Stimulated activated naive CD8-positive, alpha-beta T cell treated with anti-CD3 and anti-CD28 coated beads, Interleukin-15, Interleukin-2, amounts not matched to agents 100 U/mL and 50 U/mL, for 24 hours (primary cell): ENCODE measurements around the gene SLIT3.

Source experiments
- ATAC-seq: fragments of 150-1000 bp; cut with Tn5 transposase; one replicate; pipeline ENCODE4 v1.10.0; 2021
- DNase-seq: peaks from one replicate; pipeline ENCODE4 v3.0.0; 2021

The SLIT3 gene

GRCh38 chr5:169174923-169175322, 126.0 kb downstream of the SLIT3 start:
- DNase-seq: no peak
- ATAC-seq: no peak

- DNase-seq: no peak
- ATAC-seq: no peak
Observed at GRCh38 chr5:169173372-169173771, 127.6 kb downstream of the SLIT3 start.

GRCh38 chr5:169171515-169171914, 129.4 kb downstream of the SLIT3 start:
- DNase-seq (no peak), ATAC-seq (no peak)

GRCh38 chr5:169169783-169170182, 131.2 kb downstream of the SLIT3 start:
- ATAC-seq (no peak), DNase-seq (no peak)

- no peak for ATAC-seq
- no peak for DNase-seq
Observed at GRCh38 chr5:169168280-169168679, 132.7 kb downstream of the SLIT3 start.

- ATAC-seq: no peak
Observed at GRCh38 chr5:169166078-169166477, 134.9 kb downstream of the SLIT3 start.

GRCh38 chr5:169165052-169165451, 135.9 kb downstream of the SLIT3 start:
- ATAC-seq (no peak), DNase-seq (no peak)

More at GRCh38 chr5:169166078-169166477, 134.9 kb downstream of the SLIT3 start:
- DNase-seq: no peak

GRCh38 chr5:169164481-169164925, 136.4 kb downstream of the SLIT3 start:
- DNase-seq (no peak), ATAC-seq (no peak)

GRCh38 chr5:169162407-169162806, 138.5 kb downstream of the SLIT3 start:
- ATAC-seq (no peak), DNase-seq (no peak)

- no peak for DNase-seq
- no peak for ATAC-seq
Observed at GRCh38 chr5:169161022-169161680, 139.8 kb downstream of the SLIT3 start.

GRCh38 chr5:169160405-169160901, 140.5 kb downstream of the SLIT3 start:
- no peak for ATAC-seq
- DNase-seq: no peak

GRCh38 chr5:169158764-169159163, 142.2 kb downstream of the SLIT3 start:
- DNase-seq: no peak

GRCh38 chr5:169157064-169157463, 143.9 kb downstream of the SLIT3 start:
- no peak for DNase-seq
- ATAC-seq: no peak

More at GRCh38 chr5:169158764-169159163, 142.2 kb downstream of the SLIT3 start:
- no peak for ATAC-seq

- no peak for ATAC-seq
- no peak for DNase-seq
Observed at GRCh38 chr5:169154679-169155078, 146.3 kb downstream of the SLIT3 start.

GRCh38 chr5:169153405-169153804, 147.5 kb downstream of the SLIT3 start:
- no peak for ATAC-seq
- DNase-seq: no peak

- no peak for DNase-seq
- ATAC-seq: no peak
Observed at GRCh38 chr5:169152946-169153345, 148.0 kb downstream of the SLIT3 start.

GRCh38 chr5:169152453-169152852, 148.5 kb downstream of the SLIT3 start:
- ATAC-seq (no peak), DNase-seq (no peak)

- DNase-seq (no peak), ATAC-seq (no peak)
Observed at GRCh38 chr5:169151051-169151805, 149.7 kb downstream of the SLIT3 start.

GRCh38 chr5:169150108-169150507, 150.8 kb downstream of the SLIT3 start:
- ATAC-seq: no peak
- DNase-seq: no peak

- DNase-seq (no peak), ATAC-seq (no peak)
Observed at GRCh38 chr5:169149317-169149716, 151.6 kb downstream of the SLIT3 start.

- ATAC-seq (no peak), DNase-seq (no peak)
Observed at GRCh38 chr5:169148138-169148740, 152.7 kb downstream of the SLIT3 start.

- ATAC-seq (no peak), DNase-seq (no peak)
Observed at GRCh38 chr5:169147534-169147933, 153.4 kb downstream of the SLIT3 start.

- DNase-seq: no peak
- no peak for ATAC-seq
Observed at GRCh38 chr5:169146158-169146557, 154.8 kb downstream of the SLIT3 start.
